GM19468 (cell line): ENCODE measurements around the gene CCL18.
"Not testable (repeated sequence)": the region's sequence is repeated elsewhere in the genome, so short reads cannot be mapped to it uniquely, and the experiment has no call there.

Source experiments
- ATAC-seq: cut with Tn5 transposase; IDR thresholded peaks from one replicate; pipeline ENCODE4 v1.9.1; 2021; ENCODE audit warnings: mild to moderate bottlenecking, moderate library complexity, moderate number of reproducible peaks; ENCODE audit not compliant: unreplicated experiment; ENCODE audit errors: extremely low read depth

Gene CCL18

DNA sequence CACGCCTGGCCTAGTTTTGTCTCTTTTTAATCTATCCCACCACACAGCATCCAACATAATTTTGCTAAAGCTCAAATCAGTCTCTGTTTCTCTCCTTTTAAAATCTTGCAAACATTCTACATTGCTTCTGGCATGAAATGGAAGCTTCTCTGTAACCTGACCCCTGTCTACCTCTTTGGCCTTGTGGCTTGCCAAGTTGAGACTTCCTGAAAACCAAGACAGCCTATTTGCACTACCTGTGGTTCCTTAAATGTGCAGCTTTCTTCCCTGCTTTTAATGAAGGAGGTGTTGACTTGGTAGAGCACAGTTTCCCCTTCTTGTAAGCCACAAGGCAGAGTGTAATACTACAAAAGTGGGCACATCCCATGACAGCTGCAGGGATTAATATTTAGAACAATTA, 31.9 kb downstream of the CCL18 start:
- no peak for ATAC-seq

DNA sequence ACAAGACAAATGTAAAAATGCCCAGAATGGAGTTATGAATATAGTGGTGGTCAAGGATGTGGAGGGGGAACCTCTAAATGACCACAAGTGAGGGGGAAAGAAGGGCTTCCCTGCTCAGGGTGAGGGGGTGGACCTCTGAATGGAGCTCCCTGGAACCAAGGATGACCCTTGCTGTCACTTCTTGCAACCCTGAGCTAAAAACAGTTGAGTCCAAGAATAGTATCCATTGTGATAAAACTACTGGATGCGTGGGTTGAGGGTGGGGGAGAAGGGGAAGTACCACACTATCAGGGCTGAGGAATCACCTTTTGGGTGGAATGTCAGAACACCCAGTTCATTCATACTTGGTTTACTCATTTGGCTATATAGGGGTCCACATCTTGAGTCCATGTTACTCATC, 34.9 kb downstream of the CCL18 start:
- not testable (repeated sequence) for ATAC-seq

DNA sequence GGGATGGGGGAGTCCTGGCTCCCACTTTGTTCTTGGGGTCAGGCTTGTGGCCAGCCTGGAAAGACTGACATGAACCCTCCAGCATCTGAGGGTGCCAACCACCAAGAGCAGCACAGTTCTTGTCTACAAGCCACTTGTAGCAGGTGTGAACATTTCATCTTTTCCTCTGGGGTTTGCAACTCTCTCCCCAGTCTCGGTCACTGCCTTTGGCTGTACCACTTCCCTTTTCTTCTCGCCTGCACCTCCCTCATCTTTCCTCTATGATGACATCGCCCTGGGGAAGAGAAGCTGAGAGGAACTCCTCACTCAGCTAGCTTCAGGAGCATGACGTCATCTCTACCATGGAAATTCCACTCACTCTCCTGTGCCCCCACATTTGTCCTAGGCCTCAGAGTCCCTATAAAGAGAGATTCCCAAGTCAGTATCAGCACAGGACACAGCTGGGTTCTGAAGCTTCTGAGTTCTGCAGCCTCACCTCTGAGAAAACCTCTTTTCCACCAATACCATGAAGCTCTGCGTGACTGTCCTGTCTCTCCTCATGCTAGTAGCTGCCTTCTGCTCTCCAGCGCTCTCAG, 39.4 kb downstream of the CCL18 start, which contains the start of gene CCL4:
TSS of gene CCL4 (plus strand) at position 427 of the 575 bp plus-strand sequence. CDS start at position 506, 79 bp downstream.
- peak; percentile 71 for ATAC-seq

DNA sequence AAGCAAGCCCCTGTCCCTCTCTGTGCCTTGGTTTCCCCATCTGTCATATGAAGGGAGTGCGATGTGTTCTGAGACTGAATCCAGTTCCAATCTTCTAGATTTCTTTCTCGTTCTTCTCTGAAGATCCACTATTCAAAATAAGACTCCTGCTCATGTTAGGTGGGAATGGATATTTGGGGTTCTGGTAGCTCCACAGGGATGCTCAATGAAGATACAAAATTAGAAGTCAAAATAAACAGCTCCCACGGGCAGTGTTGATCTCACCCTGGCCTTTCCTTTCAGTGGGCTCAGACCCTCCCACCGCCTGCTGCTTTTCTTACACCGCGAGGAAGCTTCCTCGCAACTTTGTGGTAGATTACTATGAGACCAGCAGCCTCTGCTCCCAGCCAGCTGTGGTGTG, 40.2 kb downstream of the CCL18 start:
- ATAC-seq, result not testable (repeated sequence)

DNA sequence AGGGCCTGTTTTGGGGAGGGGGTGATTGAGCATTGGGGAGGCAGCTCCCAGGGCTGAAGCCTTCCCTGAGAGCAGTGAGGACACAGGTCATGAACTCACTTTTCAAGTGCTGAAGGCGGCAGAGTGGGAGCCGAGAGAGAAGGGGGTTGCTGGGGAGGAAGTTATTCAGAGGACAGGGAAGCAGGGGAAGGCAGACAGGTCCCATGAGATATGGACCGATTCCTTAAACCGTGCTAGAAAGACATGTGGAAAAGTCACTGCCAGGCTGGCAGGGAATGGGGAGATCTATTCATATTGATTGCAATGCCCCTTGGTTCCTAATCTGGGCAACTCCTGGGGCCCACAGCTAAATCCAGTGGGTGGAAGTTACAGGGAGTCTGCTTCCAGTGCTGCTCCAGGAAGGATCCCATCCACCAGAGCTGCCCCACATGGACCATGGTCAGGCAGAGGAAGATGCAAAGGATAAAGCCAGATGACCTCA, 40.7 kb downstream of the CCL18 start:
- no peak for ATAC-seq

DNA sequence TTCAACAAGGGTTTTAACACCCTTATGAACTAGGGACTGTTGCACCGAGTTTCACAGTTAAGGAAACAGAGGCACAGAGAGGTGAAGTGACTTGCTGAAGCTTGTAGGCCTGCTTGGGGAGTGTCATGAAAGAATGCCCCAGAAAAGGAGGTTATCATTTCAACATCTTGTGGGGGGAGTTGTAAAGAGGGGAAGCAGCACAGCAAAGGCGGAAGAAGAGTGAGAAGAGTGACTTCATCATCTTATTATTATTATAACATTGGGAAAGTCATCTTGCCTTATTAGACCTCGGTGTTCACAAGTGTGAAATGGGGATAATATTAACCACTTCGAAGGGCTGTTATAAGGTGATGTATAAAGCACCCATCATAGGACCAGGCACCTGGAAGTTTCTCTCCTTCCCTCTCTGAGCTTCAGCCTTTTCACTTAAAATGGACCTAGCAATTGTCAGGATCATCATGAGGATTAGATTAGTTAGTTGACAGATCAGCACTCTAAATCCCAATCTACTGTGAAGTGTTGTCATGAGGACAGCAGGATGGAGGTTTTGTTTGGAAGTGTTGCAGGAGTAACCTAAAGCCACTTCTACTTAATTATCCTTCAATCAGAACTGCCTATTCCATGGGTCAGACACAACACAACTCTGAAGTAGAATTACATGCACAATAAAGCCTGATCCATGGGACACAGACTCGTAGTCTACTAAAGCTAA, 41.9 kb downstream of the CCL18 start:
- ATAC-seq, result no peak

DNA sequence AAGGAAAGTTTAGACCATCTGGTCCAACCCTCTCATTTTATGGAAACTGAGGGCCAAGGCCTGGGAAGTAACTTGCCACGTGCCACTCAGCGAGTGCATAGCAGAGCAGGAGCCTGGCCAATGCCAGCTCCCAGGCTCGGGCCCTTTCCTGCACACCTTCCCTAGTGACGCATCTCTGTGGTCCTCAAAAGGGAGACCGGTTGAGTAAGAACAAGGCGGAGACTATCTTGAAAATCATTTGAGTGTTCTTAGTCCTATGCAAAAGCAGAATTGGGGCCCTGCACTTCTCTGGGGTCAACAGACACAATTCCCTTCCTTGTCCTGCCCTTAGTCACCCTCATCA, 42.4 kb downstream of the CCL18 start:
- ATAC-seq, result no peak

DNA sequence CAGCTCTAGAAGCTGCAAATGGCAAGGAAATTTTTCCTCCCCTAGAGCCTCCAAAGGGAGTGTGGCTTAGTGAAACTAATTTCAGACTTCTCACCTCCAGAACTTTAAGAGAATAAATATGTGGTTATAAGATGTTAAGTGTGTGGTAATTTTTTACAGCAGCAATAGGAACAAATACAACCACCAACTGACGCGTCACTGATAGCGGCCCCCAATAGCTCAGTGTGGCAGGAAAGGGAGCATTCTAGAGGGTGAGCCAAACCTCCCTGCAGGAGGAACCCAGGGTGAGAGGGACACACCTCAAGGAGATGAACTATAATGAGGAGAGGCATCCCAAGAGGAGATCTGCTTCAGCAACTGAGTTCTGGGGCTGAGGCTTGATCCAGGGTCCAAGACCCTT, 43.6 kb downstream of the CCL18 start:
- ATAC-seq, result no peak

DNA sequence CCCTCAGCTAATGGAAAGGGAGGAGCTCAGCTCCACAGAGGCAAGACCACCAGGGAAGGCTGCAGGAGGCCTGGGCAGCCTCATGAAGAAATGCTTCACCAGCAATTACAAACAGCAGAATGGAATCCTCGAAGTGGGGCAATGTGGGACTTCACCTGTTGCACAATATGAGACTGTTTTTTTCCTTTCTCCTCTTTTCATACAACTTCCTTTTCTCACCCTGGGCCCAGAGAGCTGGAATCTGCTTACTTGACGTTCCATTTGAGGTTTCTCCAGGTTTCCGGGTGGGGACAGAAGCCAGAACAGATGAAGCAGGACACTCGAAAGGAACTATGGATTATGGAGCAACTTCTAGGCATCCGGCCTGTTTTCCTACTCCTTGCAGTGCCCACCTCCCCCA, 44.2 kb downstream of the CCL18 start:
- not testable (repeated sequence) for ATAC-seq

DNA sequence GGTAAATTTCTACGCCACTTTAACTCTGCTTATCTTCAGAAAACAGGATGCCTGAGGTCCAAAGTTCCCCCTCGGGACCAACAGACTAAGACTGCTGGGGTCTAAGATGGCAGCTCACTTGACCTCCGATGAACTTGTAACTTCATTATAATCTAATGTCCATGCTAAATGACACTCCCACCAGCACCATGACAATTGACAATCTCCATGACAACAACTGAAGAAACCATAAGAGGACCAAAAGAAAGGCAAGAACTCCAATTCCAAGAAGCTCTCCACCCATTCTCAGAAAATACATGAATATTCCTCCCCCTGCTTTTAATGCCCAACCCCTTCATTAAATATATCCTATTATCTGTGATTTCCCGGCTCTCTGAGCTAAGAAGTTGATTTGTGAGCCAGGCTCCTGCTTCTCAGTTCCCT, 47.0 kb downstream of the CCL18 start:
- no peak for ATAC-seq

DNA sequence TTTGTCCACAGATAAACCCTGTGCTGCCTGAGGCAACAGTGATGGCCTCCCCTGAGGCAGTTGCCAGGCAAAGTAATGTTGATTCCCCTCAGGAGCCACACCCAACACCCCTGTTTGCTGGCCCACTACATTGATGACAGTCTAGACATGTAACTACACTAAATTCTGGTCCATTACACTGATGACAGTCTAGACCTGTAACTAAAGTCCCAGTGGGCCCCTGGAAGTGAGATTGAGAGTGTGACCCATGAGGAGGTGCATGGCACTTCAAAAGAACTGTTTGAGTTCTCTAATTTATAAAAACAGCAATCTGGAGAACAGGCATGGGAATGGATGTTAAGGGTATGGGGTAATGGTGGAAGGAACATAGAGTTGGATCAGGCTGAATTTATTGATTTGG, 48.5 kb downstream of the CCL18 start:
- ATAC-seq, result no peak

DNA sequence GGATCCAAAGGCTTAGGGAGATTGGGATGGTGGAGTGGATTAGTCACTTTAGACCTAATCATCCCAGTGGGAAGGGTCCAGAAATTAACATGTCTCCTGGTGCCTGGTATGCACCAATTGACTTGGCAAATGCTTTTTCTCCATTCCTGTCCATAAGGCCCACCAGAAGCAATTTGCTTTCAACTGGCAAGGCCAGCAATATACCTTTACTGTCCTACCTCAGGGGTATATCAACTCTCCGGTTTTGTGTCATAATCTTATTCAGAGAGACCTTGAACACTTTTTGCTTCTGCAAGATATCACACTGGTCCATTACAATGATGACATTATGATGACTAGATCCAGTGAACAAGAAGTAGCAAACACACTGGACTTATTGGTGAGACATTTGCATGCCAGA, 49.1 kb downstream of the CCL18 start:
- not testable (repeated sequence) for ATAC-seq

DNA sequence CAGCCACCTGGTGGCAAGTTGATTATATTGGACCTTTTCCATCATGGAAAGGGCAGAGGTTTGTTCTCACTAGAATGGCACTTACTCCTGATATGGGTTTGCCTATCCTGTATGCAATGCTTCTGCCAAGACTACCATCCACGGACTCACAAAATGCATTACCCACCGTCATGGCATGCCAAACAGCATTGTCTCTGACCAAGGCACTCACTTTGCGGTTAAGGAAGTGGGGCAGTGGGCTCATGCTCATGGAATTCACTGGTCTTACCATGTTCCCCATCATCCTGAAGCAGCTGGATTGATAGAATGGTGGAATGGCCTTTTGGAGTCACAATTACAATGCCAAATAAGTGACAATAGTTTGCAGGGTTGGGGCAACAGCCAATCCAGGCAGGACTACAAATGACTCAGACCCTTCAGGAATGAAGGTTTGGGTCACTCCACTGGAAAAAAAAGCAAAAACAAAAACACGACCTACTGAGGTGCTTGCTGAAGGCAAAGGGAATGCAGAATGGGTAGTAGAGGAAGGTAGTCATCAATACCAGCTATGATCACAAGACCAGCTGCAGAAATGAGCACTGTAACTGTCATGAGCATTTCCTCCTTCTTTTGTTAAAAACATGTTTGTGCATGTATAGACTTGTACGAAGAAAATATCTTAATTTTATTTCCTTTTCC, 51.0 kb downstream of the CCL18 start:
- ATAC-seq, result not testable (repeated sequence)

DNA sequence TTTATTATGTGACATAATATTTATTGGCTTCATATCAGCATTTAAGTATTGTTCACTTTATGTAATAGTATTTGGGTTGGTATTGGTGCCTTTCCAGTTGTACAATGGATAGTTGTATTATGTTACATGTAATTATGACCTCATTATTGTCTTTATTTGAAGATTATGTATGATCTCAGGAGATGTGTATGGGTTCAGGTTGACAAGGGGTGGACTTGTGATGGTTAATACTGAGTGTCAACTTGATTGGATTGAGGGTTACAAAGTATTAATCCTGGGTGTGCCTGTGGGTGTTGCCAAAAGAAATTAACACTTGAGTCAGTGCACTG, 51.5 kb downstream of the CCL18 start:
- not testable (repeated sequence) for ATAC-seq

DNA sequence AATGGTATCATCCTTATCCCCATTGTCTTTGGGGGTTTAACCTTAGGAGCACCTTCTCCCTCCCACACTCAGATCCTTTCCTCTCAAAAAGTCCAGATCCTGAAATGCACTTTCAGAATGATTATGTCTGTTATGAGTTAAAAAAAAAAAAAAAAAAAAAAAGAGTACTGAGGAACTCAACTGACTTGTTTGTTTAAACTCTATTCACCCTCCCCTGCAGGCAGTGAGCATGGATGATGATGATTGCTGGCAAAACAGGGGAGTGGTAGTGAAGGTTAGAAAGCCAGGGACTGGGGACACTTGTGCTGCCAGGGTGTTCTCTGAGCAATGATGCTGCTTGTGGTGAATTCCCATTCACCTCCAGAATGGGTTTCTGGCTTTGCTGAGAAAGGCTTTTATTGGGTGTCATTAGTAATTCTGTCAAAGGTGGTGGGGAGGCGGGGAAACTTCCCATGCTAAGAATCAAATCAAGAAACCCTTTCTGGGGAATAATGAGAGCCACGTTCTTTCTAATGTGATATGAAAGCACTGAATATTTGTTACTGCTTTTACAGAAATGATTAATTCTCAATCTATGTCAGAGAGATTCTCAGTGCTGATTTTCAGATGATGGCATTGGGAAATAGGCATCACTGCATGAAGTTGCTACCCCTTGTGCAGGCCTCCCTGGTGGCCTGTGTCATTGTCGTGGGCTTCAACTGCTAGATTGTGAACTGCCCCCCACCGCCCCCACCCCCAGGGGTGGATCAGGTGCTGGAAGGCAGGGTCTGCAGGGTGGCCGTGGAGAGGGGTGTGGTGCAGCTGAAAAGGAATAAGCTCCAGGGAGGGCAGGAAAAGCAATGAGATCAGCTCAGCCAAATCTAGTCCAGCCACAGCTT, 53.7 kb downstream of the CCL18 start:
- ATAC-seq, result no peak

DNA sequence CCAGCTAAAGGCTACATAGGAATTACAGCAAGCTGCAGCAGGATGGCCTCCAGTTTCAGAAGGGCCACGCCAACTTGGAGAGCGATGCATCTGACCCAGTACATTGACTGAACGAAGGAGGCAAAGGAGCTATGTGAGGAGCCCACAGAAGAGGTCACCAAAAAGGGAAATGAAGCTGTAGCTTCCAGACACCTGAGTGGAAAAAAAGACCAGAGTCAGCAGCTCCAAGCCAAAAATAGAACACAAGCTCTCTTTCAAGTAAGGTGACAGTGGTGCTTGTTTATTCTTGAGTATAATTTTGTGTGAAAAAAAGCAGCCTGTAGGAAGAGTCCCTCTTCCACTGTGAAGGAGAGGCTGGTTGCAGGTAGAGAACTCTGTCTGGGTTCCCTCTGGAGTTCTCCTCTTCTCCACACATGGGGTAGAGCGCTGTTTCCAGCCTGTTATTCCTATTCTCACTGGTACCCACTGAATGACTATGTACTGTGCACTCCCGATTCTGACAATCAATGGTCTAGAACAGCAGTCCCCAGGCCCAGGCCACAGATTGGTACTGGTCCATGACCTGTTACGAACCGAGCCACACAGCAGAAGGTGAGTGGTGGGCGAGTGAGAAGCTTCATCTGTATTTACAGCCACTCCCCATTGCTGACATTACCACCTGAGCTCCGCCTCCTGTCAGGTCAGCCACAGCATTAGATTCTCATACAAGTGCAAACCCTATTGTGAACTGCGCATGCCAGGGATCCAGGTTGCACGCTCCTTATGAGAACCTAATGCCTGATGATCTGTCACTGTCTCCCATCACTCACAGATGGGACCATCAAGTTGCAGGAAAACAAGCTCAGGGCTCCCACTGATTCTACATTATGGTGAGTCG, 54.6 kb downstream of the CCL18 start:
- ATAC-seq, result no peak

DNA sequence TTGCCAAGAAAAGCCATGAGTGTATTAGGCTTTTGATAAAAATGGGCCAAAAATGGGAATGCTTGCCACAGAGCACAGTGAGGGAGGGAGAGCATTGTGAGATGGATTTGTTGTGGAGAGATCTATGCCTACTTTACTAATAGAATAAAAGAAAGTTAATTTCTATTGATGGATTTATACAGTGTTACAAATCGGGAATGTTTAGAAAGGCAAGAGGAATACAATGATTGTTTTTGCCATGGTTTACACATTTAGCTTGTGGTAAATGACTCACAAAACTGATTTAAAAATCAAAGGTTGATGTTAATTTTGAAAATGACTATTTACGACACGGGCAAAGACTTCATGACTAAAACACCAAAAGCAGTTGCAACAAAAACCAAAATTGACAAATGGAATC, 56.1 kb downstream of the CCL18 start:
- no peak for ATAC-seq

DNA sequence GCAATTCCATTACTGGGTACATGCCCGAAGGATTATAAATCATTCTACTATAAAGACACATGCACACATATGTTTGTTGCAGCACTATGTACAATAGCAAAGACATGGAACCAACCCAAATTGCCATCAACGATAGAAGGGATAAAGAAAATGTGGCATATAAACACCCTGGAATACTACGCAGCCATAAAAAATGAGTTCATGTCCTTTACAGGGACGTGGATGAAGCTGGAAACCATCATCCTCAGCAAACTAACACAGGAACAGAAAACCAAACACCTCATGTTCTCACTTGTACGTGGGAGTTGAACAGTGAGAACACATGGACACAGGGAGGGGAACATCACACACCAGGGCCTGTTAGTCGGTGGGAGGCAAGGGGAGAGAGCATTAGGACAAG, 57.0 kb downstream of the CCL18 start:
- ATAC-seq, result not testable (repeated sequence)
